ENCODE measurements around the gene SLC12A5.
A peak's percentile ranks its signal among the peaks of the same experiment; 100 is the strongest.

GRCh38 chr20:46099491-46100287 is 70.7 kb downstream of the SLC12A5 start:
- TF ChIP-seq CTCF (IDR thresholded peaks at IDR 0.05) (peak in 3 of 6 experiments; percentile 26 to 36 (median 29)), POLR2AphosphoS5 (IDR thresholded peaks at IDR 0.05) (no peak)
